Glutamatergic neuron (in vitro differentiated cells): ENCODE data around the gene CENPQ. TPM values are rescaled to one million over a fixed set of nuclear protein-coding genes. Genes with fewer than 3 reads are reported as not detected.

ENCODE experiments used
- DNase-seq: peaks from one replicate; pipeline ENCODE4 v3.0.0; 2022
- H3K27ac Mint-ChIP-seq: one replicate; pipeline ENCODE4 v1.8.0; 2020; ENCODE audit warnings: mild to moderate bottlenecking, mixed read lengths, inconsistent platforms; ENCODE audit not compliant: unreplicated experiment
- H3K27me3 Mint-ChIP-seq: one replicate; pipeline ENCODE4 v1.8.0; 2020; ENCODE audit warnings: mild to moderate bottlenecking, moderate library complexity, mixed read lengths, inconsistent platforms; ENCODE audit not compliant: unreplicated experiment
- H3K36me3 Mint-ChIP-seq: one replicate; pipeline ENCODE4 v1.8.0; 2020; ENCODE audit warnings: mild to moderate bottlenecking, mixed read lengths, inconsistent platforms; ENCODE audit not compliant: unreplicated experiment
- H3K4me1 Mint-ChIP-seq: one replicate; pipeline ENCODE4 v1.8.0; 2020; ENCODE audit warnings: mild to moderate bottlenecking, low read depth, mixed read lengths, inconsistent platforms; ENCODE audit not compliant: unreplicated experiment
- H3K4me3 Mint-ChIP-seq: one replicate; pipeline ENCODE4 v1.8.0; 2020; ENCODE audit warnings: mild to moderate bottlenecking, mixed read lengths, inconsistent platforms; ENCODE audit not compliant: unreplicated experiment
- H3K9me3 Mint-ChIP-seq: one replicate; pipeline ENCODE4 v1.8.0; 2020; ENCODE audit warnings: mild to moderate bottlenecking, moderate library complexity, mixed read lengths, inconsistent platforms; ENCODE audit not compliant: unreplicated experiment
- CTCF ChIP-seq: fragments of 200-600 bp; sonication (generic); IDR thresholded peaks from one replicate; pipeline ENCODE4 v1.5.0; 2021; ENCODE audit not compliant: partially characterized antibody, unreplicated experiment
- total RNA-seq: library from RNA; stranded (reverse); fragmentation: NEBNext Ultra II Directional; extraction: Animal tissue kit (Norgen Biotek cat#: 25700); gene quantifications from one replicate; pipeline ENCODE4 v1.2.1, GENCODE V29; 2021; ENCODE audit not compliant: unreplicated experiment

Gene CENPQ
- total RNA-seq, 1 donor from 2014 or later, result 3.4 TPM

- H3K36me3 Mint-ChIP-seq, result no peaks in the 10 kb centered on the region
- H3K4me3 Mint-ChIP-seq, result no peak overlapping the region
- H3K27ac Mint-ChIP-seq, result no peak overlapping the region
- no peaks in the 10 kb centered on the region for H3K27me3 Mint-ChIP-seq
- no peaks in the 10 kb centered on the region for H3K9me3 Mint-ChIP-seq
- DNase-seq, result no peak
- TF ChIP-seq CTCF, result no peak
- H3K4me1 Mint-ChIP-seq, result no peaks in the 10 kb centered on the region
These were observed 77.4 kb downstream of the CENPQ start for GRCh38 chr6:49540614-49541013.

GRCh38 chr6:49541210-49541724, 78.1 kb downstream of the CENPQ start:
- H3K9me3 Mint-ChIP-seq, result no peaks in the 10 kb centered on the region

GRCh38 chr6:49541936-49542335, 78.8 kb downstream of the CENPQ start:
- no peak overlapping the region for H3K27ac Mint-ChIP-seq
- no peak for TF ChIP-seq CTCF
- H3K4me3 Mint-ChIP-seq, result no peak overlapping the region
- H3K4me1 Mint-ChIP-seq, result no peaks in the 10 kb centered on the region
- no peaks in the 10 kb centered on the region for H3K9me3 Mint-ChIP-seq
- no peaks in the 10 kb centered on the region for H3K27me3 Mint-ChIP-seq
- H3K36me3 Mint-ChIP-seq, result no peaks in the 10 kb centered on the region
- no peak for DNase-seq

More at GRCh38 chr6:49541210-49541724, 78.1 kb downstream of the CENPQ start:
- H3K36me3 Mint-ChIP-seq, result no peaks in the 10 kb centered on the region
- no peak overlapping the region for H3K4me3 Mint-ChIP-seq
- no peaks in the 10 kb centered on the region for H3K27me3 Mint-ChIP-seq
- H3K4me1 Mint-ChIP-seq, result no peaks in the 10 kb centered on the region
- no peak overlapping the region for H3K27ac Mint-ChIP-seq
- DNase-seq, result no peak
- no peak for TF ChIP-seq CTCF

Other genes with a start within 250 kb of the CENPQ start
- gene MMUT, start 117 bp upstream of the CENPQ start, total RNA-seq, result 21.9 TPM
- gene GLYATL3, start 36.6 kb downstream of the CENPQ start, total RNA-seq, result not detected
- not detected for gene C6orf141, start 87.3 kb downstream of the CENPQ start, total RNA-seq
- not detected for gene RHAG, start 173.5 kb downstream of the CENPQ start, total RNA-seq